Measurements from ENCODE around the gene A2M. TPM values are rescaled to one million over a fixed set of nuclear protein-coding genes. Genes with fewer than 3 reads are reported as not detected.

Gene A2M
- polyA plus RNA-seq, 1 experiment = 1.2 TPM

DNA sequence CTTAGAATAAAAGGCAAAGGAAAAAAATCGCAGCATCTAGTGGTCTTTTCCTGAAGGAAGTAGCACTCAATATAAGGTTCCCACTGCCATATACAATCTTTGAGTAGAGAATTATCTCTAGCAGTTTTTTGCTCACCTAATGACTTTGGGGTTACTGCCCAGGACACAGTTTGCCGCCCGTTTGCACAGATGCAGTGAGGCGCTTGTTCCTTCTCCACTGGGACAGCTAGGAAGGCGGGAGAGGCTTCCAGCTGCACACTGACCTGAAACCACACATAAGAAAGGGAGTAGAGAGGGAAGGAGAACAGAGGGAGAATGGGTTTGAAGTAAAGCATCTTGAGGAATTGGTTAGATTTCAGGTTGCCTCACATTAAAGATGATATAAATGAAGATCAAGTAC, 25.5 kb downstream of the A2M start:
- Histone ChIP-seq H3K4me3 (ENCODE audit: low read depth, low read length) (no peak overlapping the region), H3K27me3 (ENCODE audit: control insufficient read depth, insufficient read depth, low read length) (no peaks in the 10 kb centered on the region), H3K27ac (ENCODE audit: low read depth, low read length) (no peak overlapping the region), H3K9me3 (ENCODE audit: control insufficient read depth, insufficient read depth, low read length) (no peaks in the 10 kb centered on the region)
- TF ChIP-seq, protein P1, sequence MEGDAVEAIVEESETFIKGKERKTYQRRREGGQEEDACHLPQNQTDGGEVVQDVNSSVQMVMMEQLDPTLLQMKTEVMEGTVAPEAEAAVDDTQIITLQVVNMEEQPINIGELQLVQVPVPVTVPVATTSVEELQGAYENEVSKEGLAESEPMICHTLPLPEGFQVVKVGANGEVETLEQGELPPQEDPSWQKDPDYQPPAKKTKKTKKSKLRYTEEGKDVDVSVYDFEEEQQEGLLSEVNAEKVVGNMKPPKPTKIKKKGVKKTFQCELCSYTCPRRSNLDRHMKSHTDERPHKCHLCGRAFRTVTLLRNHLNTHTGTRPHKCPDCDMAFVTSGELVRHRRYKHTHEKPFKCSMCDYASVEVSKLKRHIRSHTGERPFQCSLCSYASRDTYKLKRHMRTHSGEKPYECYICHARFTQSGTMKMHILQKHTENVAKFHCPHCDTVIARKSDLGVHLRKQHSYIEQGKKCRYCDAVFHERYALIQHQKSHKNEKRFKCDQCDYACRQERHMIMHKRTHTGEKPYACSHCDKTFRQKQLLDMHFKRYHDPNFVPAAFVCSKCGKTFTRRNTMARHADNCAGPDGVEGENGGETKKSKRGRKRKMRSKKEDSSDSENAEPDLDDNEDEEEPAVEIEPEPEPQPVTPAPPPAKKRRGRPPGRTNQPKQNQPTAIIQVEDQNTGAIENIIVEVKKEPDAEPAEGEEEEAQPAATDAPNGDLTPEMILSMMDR (IDR thresholded peaks at IDR 0.05; ENCODE audit: low read depth, low read length) = no peak
- POLR2A ChIA-PET = no interaction called here
- CTCF ChIA-PET = no interaction called here
- no peak for DNase-seq (ENCODE audit: low read depth, low spot score)

DNA sequence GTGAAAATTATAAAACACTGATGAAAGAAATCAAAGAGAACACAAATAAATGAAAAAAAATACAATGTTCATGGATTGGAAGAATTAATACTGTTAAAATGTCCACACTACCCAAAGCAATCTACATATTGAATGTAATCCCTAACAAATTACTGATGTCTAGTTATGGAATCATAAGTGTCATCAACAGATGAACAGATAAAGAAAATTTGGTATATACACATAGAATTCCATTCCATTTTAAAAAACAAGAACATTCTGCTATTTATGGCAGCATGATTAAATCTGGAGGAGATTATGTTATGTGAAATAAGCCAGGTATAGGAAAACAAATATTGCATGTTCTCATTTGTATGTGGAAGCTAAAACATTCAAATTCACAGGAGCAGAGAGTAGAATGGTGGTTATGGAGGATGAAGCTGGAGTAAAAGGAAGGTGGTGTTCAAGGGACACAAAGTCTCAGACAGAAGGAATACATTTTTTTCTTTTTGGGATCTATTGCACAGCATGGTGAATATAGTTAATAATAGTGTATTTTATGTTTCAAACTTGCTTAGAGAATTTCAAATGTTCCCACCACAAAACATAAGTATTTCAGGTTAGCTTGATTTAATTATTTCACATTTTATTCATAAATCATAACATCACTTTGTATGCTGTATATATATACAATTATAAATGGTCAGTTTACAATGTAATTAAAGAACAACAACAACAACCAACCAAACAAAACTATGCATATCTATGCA, 28.5 kb downstream of the A2M start:
- H3K27me3 ChIP-seq (ENCODE audit: control insufficient read depth, insufficient read depth, low read length) = no peaks in the 10 kb centered on the region
- H3K4me3 ChIP-seq (ENCODE audit: low read depth, low read length) = no peak overlapping the region
- TF ChIP-seq, protein P1 (IDR thresholded peaks at IDR 0.05; ENCODE audit: low read depth, low read length) = no peak
- H3K9me3 ChIP-seq (ENCODE audit: control insufficient read depth, insufficient read depth, low read length) = no peaks in the 10 kb centered on the region
- no peak overlapping the region for H3K27ac ChIP-seq (ENCODE audit: low read depth, low read length)
- DNase-seq (ENCODE audit: low read depth, low spot score) = no peak
- POLR2A ChIA-PET = no interaction called here
- CTCF ChIA-PET = no interaction called here

DNA sequence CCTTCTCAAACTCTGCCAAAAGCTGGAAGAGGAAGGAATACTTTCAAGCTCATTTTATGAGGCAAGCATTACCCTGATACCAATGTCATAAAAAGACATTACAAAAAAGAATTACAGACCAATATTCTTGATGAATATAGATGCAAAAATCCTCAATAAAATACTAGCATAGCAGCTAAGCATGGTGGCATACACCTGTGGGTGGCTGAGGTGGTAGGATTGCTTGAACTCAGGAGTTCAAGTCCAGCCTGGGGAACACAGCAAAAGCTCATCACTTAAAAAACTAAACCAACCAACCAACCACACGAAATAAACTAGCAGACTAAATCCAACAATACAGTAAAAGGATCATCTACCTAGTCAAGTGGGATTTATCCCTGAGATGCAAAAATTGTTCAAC, 29.6 kb downstream of the A2M start:
- no peaks in the 10 kb centered on the region for H3K27me3 ChIP-seq (ENCODE audit: control insufficient read depth, insufficient read depth, low read length)
- CTCF ChIA-PET = no interaction called here
- POLR2A ChIA-PET = no interaction called here
- no peak overlapping the region for H3K27ac ChIP-seq (ENCODE audit: low read depth, low read length)
- TF ChIP-seq, protein P1 (IDR thresholded peaks at IDR 0.05; ENCODE audit: low read depth, low read length) = no peak
- H3K4me3 ChIP-seq (ENCODE audit: low read depth, low read length) = no peak overlapping the region
- H3K9me3 ChIP-seq (ENCODE audit: control insufficient read depth, insufficient read depth, low read length) = no peaks in the 10 kb centered on the region
- DNase-seq (ENCODE audit: low read depth, low spot score) = no peak

DNA sequence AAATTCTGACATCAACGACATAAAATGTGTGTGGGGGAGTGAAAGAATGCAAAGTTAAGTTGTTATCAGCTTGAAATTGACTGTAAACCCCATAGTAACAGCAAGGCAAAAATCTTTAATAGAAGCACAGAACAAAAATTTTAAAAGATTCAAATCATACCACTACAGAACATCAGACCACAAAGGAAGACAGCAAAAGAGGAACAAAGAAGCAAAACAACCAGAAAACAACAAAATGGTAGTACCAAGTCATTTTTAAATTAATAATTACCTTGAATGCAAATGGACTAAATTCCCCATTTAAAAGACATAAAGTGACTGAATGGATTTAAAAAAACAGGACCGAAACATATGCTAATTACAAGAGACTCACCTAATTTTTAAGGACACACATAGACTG, 31.3 kb downstream of the A2M start:
- Histone ChIP-seq H3K4me3 (ENCODE audit: low read depth, low read length) (no peak overlapping the region), H3K27me3 (ENCODE audit: control insufficient read depth, insufficient read depth, low read length) (no peaks in the 10 kb centered on the region), H3K9me3 (ENCODE audit: control insufficient read depth, insufficient read depth, low read length) (no peaks in the 10 kb centered on the region), H3K27ac (ENCODE audit: low read depth, low read length) (no peak overlapping the region)
- ChIA-PET CTCF (no interaction called here), POLR2A (no interaction called here)
- TF ChIP-seq, protein P1 (IDR thresholded peaks at IDR 0.05; ENCODE audit: low read depth, low read length) = no peak
- no peak for DNase-seq (ENCODE audit: low read depth, low spot score)

DNA sequence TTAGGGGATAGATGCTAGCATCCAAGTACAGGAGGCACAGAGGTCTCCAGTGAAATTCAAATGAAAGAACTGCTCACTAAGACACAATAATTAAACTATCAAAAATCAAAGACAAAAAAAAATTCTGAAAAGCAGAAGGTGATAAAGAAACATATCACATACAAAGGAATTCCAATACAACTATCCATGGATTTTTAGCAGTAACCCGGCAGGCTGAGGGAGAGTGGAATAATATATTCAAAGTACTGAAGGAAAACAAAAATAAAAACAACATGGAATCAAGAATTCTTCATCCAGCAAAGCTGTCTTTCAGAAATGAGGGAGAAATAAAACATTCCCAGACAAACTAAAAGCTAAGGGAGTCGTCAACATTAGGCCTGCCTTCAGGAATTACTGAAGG, 31.9 kb downstream of the A2M start:
- ChIA-PET CTCF (no interaction called here), POLR2A (no interaction called here)
- Histone ChIP-seq H3K9me3 (ENCODE audit: control insufficient read depth, insufficient read depth, low read length) (no peaks in the 10 kb centered on the region), H3K27ac (ENCODE audit: low read depth, low read length) (no peak overlapping the region), H3K4me3 (ENCODE audit: low read depth, low read length) (no peak overlapping the region), H3K27me3 (ENCODE audit: control insufficient read depth, insufficient read depth, low read length) (no peaks in the 10 kb centered on the region)
- TF ChIP-seq, protein P1 (IDR thresholded peaks at IDR 0.05; ENCODE audit: low read depth, low read length) = no peak
- no peak for DNase-seq (ENCODE audit: low read depth, low spot score)

Data from AG04450 (cell line).